ENCODE results near the gene CASP3. TPM values are rescaled to one million over a fixed set of nuclear protein-coding genes. Genes with fewer than 3 reads are reported as not detected.
"Not testable (repeated sequence)": the region's sequence is repeated elsewhere in the genome, so short reads cannot be mapped to it uniquely, and the experiment has no call there.

CASP3 gene
- total RNA-seq, 1 donor from 2014 or later = 31.5 TPM

GRCh38 chr4:184635381-184635780, 13.9 kb downstream of the CASP3 start:
- Mint-ChIP-seq H3K27ac (ENCODE audit: unreplicated experiment) (no peak overlapping the region), H3K36me3 (ENCODE audit: low read depth) (peaks cover 28% of the 10 kb centered on the region), H3K27me3 (ENCODE audit: low read depth) (no peaks in the 10 kb centered on the region), H3K4me3 (ENCODE audit: unreplicated experiment) (no peak overlapping the region), H3K9me3 (ENCODE audit: low read depth) (no peaks in the 10 kb centered on the region), H3K4me1 (ENCODE audit: low read depth) (no peaks in the 10 kb centered on the region)
- DNase-seq (ENCODE audit: low spot score) = no peak
- TF ChIP-seq CTCF (IDR thresholded peaks at IDR 0.05) = no peak

- Mint-ChIP-seq H3K27ac (ENCODE audit: unreplicated experiment) (no peak overlapping the region), H3K27me3 (ENCODE audit: low read depth) (no peaks in the 10 kb centered on the region), H3K9me3 (ENCODE audit: low read depth) (no peaks in the 10 kb centered on the region), H3K4me1 (ENCODE audit: low read depth) (no peaks in the 10 kb centered on the region), H3K36me3 (ENCODE audit: low read depth) (peaks cover 36% of the 10 kb centered on the region), H3K4me3 (ENCODE audit: unreplicated experiment) (no peak overlapping the region)
- TF ChIP-seq CTCF (IDR thresholded peaks at IDR 0.05) = no peak
- no peak for DNase-seq (ENCODE audit: low spot score)
Measured at GRCh38 chr4:184632842-184633241, 16.4 kb downstream of the CASP3 start.

GRCh38 chr4:184628103-184628502, 21.1 kb downstream of the CASP3 start:
- DNase-seq (ENCODE audit: low spot score) = no peak
- Mint-ChIP-seq H3K4me3 (ENCODE audit: unreplicated experiment) (no peak overlapping the region), H3K36me3 (ENCODE audit: low read depth) (peaks cover 41% of the 10 kb centered on the region), H3K27me3 (ENCODE audit: low read depth) (no peaks in the 10 kb centered on the region), H3K27ac (ENCODE audit: unreplicated experiment) (no peak overlapping the region), H3K4me1 (ENCODE audit: low read depth) (no peaks in the 10 kb centered on the region), H3K9me3 (ENCODE audit: low read depth) (peaks cover 6% of the 10 kb centered on the region)
- TF ChIP-seq CTCF (IDR thresholded peaks at IDR 0.05) = no peak

- DNase-seq (ENCODE audit: low spot score); H3K27ac Mint-ChIP-seq (ENCODE audit: unreplicated experiment); H3K9me3 Mint-ChIP-seq (ENCODE audit: low read depth); H3K4me3 Mint-ChIP-seq (ENCODE audit: unreplicated experiment); H3K4me1 Mint-ChIP-seq (ENCODE audit: low read depth); H3K27me3 Mint-ChIP-seq (ENCODE audit: low read depth): not testable (repeated sequence)
- H3K36me3 Mint-ChIP-seq (ENCODE audit: low read depth) = peaks cover 38% of the 10 kb centered on the region
Measured at GRCh38 chr4:184625783-184626596, 23.3 kb downstream of the CASP3 start.

GRCh38 chr4:184624972-184625554, 24.2 kb downstream of the CASP3 start:
- Mint-ChIP-seq H3K36me3 (ENCODE audit: low read depth) (peaks cover 32% of the 10 kb centered on the region), H3K27ac (ENCODE audit: unreplicated experiment) (no peak overlapping the region), H3K27me3 (ENCODE audit: low read depth) (no peaks in the 10 kb centered on the region), H3K9me3 (ENCODE audit: low read depth) (peaks cover 6% of the 10 kb centered on the region), H3K4me1 (ENCODE audit: low read depth) (no peaks in the 10 kb centered on the region), H3K4me3 (ENCODE audit: unreplicated experiment) (no peak overlapping the region)
- TF ChIP-seq CTCF (IDR thresholded peaks at IDR 0.05) = no peak
- DNase-seq (ENCODE audit: low spot score) = no peak

- not testable (repeated sequence) for H3K27ac Mint-ChIP-seq (ENCODE audit: unreplicated experiment); H3K9me3 Mint-ChIP-seq (ENCODE audit: low read depth); H3K27me3 Mint-ChIP-seq (ENCODE audit: low read depth); DNase-seq (ENCODE audit: low spot score); H3K4me3 Mint-ChIP-seq (ENCODE audit: unreplicated experiment); H3K4me1 Mint-ChIP-seq (ENCODE audit: low read depth)
- H3K36me3 Mint-ChIP-seq (ENCODE audit: low read depth) = peaks cover 30% of the 10 kb centered on the region
Measured at GRCh38 chr4:184624504-184624903, 24.7 kb downstream of the CASP3 start.
